Loucy (cell line): ENCODE measurements around the gene SGMS1.
A peak's percentile ranks its signal among the peaks of the same experiment; 100 is the strongest.

Source experiments
- H2AFZ ChIP-seq: fragments of 200-600 bp; sonication (generic); 2 replicates; pipeline ENCODE4 v1.6.0; 2016; ENCODE audit warnings: antibody characterized with exemption, mild to moderate bottlenecking, low read length, moderate library complexity
- H3F3A ChIP-seq: fragments of 200-600 bp; 2 replicates; pipeline ENCODE4 v1.6.0; 2016; ENCODE audit warnings: antibody characterized with exemption, low read depth, mild to moderate bottlenecking
- H3K27me3 ChIP-seq: fragments of 200-600 bp; sonication (generic); 2 replicates; pipeline ENCODE4 v1.6.1; 2014; ENCODE audit warnings: low read length, mild to moderate bottlenecking; ENCODE audit not compliant: insufficient read depth, poor library complexity, severe bottlenecking
- H3K36me3 ChIP-seq: fragments of 200-600 bp; sonication (generic); 2 replicates; pipeline ENCODE4 v1.6.1; 2016; ENCODE audit warnings: low read length; ENCODE audit not compliant: insufficient read depth
- H3K4me1 ChIP-seq: fragments of 200-600 bp; sonication (generic); 2 replicates; pipeline ENCODE4 v1.5.1; 2014; ENCODE audit warnings: low read length, mild to moderate bottlenecking; ENCODE audit not compliant: insufficient read depth, poor library complexity, severe bottlenecking
- H3K4me2 ChIP-seq: fragments of 200-600 bp; sonication (generic); 2 replicates; pipeline ENCODE4 v1.6.0; 2014; ENCODE audit warnings: antibody characterized with exemption, low read length, low read depth, mild to moderate bottlenecking; ENCODE audit not compliant: poor library complexity, severe bottlenecking
- H3K4me3 ChIP-seq: fragments of 200-600 bp; sonication (generic); 2 replicates; pipeline ENCODE4 v1.5.1; 2014; ENCODE audit warnings: low read length, mild to moderate bottlenecking, mixed read lengths; ENCODE audit not compliant: poor library complexity, severe bottlenecking
- H3K79me2 ChIP-seq: fragments of 200-600 bp; sonication (generic); 2 replicates; pipeline ENCODE4 v1.6.1; 2014; ENCODE audit warnings: low read length; ENCODE audit not compliant: insufficient read depth
- H3K9ac ChIP-seq: fragments of 200-600 bp; sonication (generic); 2 replicates; pipeline ENCODE4 v1.6.0; 2014; ENCODE audit warnings: mild to moderate bottlenecking, low read depth, low read length, moderate library complexity; ENCODE audit not compliant: poor library complexity, severe bottlenecking
- H3K9me2 ChIP-seq: fragments of 200-600 bp; sonication (generic); replicated peaks from 2 replicates; pipeline ENCODE4 v1.6.1; 2016; ENCODE audit warnings: low read depth, low read length, mixed read lengths
- H3K9me3 ChIP-seq: fragments of 200-600 bp; sonication (generic); 2 replicates; pipeline ENCODE4 v1.6.1; 2014; ENCODE audit warnings: mild to moderate bottlenecking, antibody characterized with exemption, low read length, low read depth; ENCODE audit not compliant: insufficient read depth
- H4K20me1 ChIP-seq: fragments of 200-600 bp; sonication (generic); 2 replicates; pipeline ENCODE4 v1.6.0; 2014; ENCODE audit warnings: antibody characterized with exemption, low read length, mild to moderate bottlenecking; ENCODE audit not compliant: insufficient read depth, poor library complexity, severe bottlenecking
- EZH2phosphoT487 ChIP-seq: fragments of 200-600 bp; IDR thresholded peaks from 2 replicates; pipeline ENCODE4 v1.6.1; 2018; ENCODE audit warnings: antibody characterized with exemption, mild to moderate bottlenecking, moderate library complexity, borderline replicate concordance
- TF ChIP-seq, protein P1 (sequence below): fragments of 200-600 bp; sonication (generic); conservative IDR thresholded peaks from 2 replicates; pipeline ENCODE4 v1.5.1; 2014; ENCODE audit warnings: mild to moderate bottlenecking, antibody characterized with exemption, low read length

The SGMS1 gene

GRCh38 chr10:50605951-50606270 lies 17.8 kb downstream of the SGMS1 start:
- Histone ChIP-seq H3K27me3 (no peaks in the 10 kb centered on the region), H3K9me3 (no peaks in the 10 kb centered on the region), H3K4me3 (no peak overlapping the region), H3K9ac (no peak overlapping the region), H3K4me1 (peaks cover 58% of the 10 kb centered on the region), H2AFZ (no peak overlapping the region), H3K9me2 (no peaks in the 10 kb centered on the region), H3K4me2 (peak overlapping the region; percentile 66), H3K79me2 (0 out of 2 replicates have a peak, but pooled peaks cover 4% of the 10 kb centered on the region), H4K20me1 (no peaks in the 10 kb centered on the region), H3F3A (no peaks in the 10 kb centered on the region), H3K36me3 (no peaks in the 10 kb centered on the region)
- TF ChIP-seq, protein P1, sequence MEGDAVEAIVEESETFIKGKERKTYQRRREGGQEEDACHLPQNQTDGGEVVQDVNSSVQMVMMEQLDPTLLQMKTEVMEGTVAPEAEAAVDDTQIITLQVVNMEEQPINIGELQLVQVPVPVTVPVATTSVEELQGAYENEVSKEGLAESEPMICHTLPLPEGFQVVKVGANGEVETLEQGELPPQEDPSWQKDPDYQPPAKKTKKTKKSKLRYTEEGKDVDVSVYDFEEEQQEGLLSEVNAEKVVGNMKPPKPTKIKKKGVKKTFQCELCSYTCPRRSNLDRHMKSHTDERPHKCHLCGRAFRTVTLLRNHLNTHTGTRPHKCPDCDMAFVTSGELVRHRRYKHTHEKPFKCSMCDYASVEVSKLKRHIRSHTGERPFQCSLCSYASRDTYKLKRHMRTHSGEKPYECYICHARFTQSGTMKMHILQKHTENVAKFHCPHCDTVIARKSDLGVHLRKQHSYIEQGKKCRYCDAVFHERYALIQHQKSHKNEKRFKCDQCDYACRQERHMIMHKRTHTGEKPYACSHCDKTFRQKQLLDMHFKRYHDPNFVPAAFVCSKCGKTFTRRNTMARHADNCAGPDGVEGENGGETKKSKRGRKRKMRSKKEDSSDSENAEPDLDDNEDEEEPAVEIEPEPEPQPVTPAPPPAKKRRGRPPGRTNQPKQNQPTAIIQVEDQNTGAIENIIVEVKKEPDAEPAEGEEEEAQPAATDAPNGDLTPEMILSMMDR, result no peak
- no peak for TF ChIP-seq EZH2phosphoT487

DNA sequence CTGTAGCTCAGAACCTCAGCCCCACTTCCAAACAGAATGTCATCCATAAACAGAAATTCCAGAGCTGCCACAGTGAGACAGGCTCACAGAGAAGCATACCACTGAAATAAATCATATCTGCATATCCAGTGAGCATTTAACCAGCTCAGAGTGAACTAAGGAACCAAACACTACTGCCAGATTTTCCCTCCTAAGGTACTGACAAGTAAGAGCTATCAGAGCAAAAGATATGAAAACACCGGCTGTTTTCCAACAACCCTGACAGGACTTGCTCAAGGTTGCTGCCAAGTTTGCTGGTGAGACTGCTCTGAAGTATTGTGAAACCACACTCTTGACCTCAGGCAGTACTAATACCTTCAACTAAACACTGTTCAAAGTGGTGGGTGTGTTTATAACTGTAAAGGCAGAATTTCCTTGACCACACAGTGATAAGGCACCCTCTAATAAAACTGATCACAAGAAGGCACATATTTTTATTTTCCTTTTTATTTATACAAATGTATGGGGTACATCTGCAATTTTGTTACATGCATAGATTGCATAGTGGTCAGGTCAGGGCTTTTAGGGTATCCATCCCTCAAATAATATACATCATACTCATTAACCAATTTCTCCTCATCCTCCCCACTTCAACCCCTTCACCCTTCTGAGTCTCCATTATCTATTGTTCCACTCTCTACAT lies 18.3 kb downstream of the SGMS1 start:
- peaks cover 63% of the 10 kb centered on the region for H3K4me1 ChIP-seq
- H3K4me3 ChIP-seq, result peak overlapping the region; percentile 49
- no peaks in the 10 kb centered on the region for H3F3A ChIP-seq
- no peaks in the 10 kb centered on the region for H3K9me2 ChIP-seq
- H3K9ac ChIP-seq, result no peak overlapping the region
- no peaks in the 10 kb centered on the region for H3K9me3 ChIP-seq
- no peaks in the 10 kb centered on the region for H4K20me1 ChIP-seq
- no peak for TF ChIP-seq EZH2phosphoT487
- TF ChIP-seq, protein P1, result no peak
- H3K36me3 ChIP-seq, result no peaks in the 10 kb centered on the region
- peak overlapping the region; percentile 66 for H3K4me2 ChIP-seq
- H3K79me2 ChIP-seq, result 0 out of 2 replicates have a peak, but pooled peaks cover 4% of the 10 kb centered on the region
- no peak overlapping the region for H2AFZ ChIP-seq
- H3K27me3 ChIP-seq, result no peaks in the 10 kb centered on the region

- Histone ChIP-seq H3F3A (no peaks in the 10 kb centered on the region), H3K36me3 (no peaks in the 10 kb centered on the region), H3K9me3 (no peaks in the 10 kb centered on the region), H3K27me3 (no peaks in the 10 kb centered on the region), H3K4me2 (peak overlapping the region; percentile 66), H3K79me2 (0 out of 2 replicates have a peak, but pooled peaks cover 4% of the 10 kb centered on the region), H3K9me2 (no peaks in the 10 kb centered on the region), H3K9ac (peak overlapping the region; percentile 6), H3K4me1 (peaks cover 68% of the 10 kb centered on the region), H4K20me1 (no peaks in the 10 kb centered on the region), H3K4me3 (peak overlapping the region; percentile 49), H2AFZ (no peak overlapping the region)
- no peak for TF ChIP-seq EZH2phosphoT487
- TF ChIP-seq, protein P1, result no peak
Observed at GRCh38 chr10:50604809-50605208, 18.9 kb downstream of the SGMS1 start.
